ENCODE data around the gene GLRX. TPM values are rescaled to one million over a fixed set of nuclear protein-coding genes. Genes with fewer than 3 reads are reported as not detected.

GLRX gene
- total and polyA plus RNA-seq, 2 of the 13 experiments (the other 11 are each of a cell fraction or from before 2014, with no cell fraction given), result 63.8 to 499 TPM

GRCh38 chr5:95822542-95823181 lies at the start of gene GLRX (continued):
- TF ChIP-seq BORCS8-MEF2B (CRISPR knock-in tag; IDR thresholded peaks at IDR 0.05), result no peak
- 0 out of 2 replicates have a peak, but pooled peaks have one; percentile 25 for TF ChIP-seq KDM5A (IDR thresholded peaks at IDR 0.05; ENCODE audit: borderline replicate concordance, low read length)
- no peak for TF ChIP-seq ZNF703 (CRISPR knock-in tag; IDR thresholded peaks at IDR 0.05; ENCODE audit: borderline replicate concordance)
- TF ChIP-seq ZNF737 (CRISPR knock-in tag; IDR thresholded peaks at IDR 0.05; ENCODE audit: borderline replicate concordance), result no peak
- no peak for TF ChIP-seq GMEB2 (CRISPR knock-in tag; IDR thresholded peaks at IDR 0.05; ENCODE audit: low read depth)
- 0 out of 2 replicates have a peak, but pooled peaks have one; percentile 5 for TF ChIP-seq MAFF (IDR thresholded peaks at IDR 0.05; ENCODE audit: low read depth, low read length)
- peak; percentile 50; the same call in 1 of the 2 replicates for TF ChIP-seq HDAC2 (CRISPR knock-in tag; IDR thresholded peaks at IDR 0.05)
- no peak for TF ChIP-seq ZNF225 (CRISPR knock-in tag; IDR thresholded peaks at IDR 0.05)
- no peak for TF ChIP-seq NR2F6 (IDR thresholded peaks at IDR 0.05)
- no peak for TF ChIP-seq NR2F6 (CRISPR knock-in tag; IDR thresholded peaks at IDR 0.05)
- peak; percentile 78; the same call in 1 of the 2 replicates for TF ChIP-seq GATA4 (IDR thresholded peaks at IDR 0.05; ENCODE audit: borderline replicate concordance, low read depth)
- peak; percentile 81; the same call in 1 of the 2 replicates for TF ChIP-seq ZNF138 (CRISPR knock-in tag; IDR thresholded peaks at IDR 0.05; ENCODE audit: low read depth)
- TF ChIP-seq SMAD3 (CRISPR knock-in tag; IDR thresholded peaks at IDR 0.05), result peak; percentile 51; the same call in 1 of the 2 replicates
- TF ChIP-seq PHF8 (CRISPR knock-in tag; IDR thresholded peaks at IDR 0.05), result peak; percentile 63
- TF ChIP-seq SOX6 (IDR thresholded peaks at IDR 0.05), result no peak
- TF ChIP-seq SOX6 (CRISPR knock-in tag; IDR thresholded peaks at IDR 0.05), result 0 out of 2 replicates have a peak, but pooled peaks have one; percentile 41
- no peak for TF ChIP-seq ZBTB40 (IDR thresholded peaks at IDR 0.05)
- TF ChIP-seq ZBTB40 (CRISPR knock-in tag; IDR thresholded peaks at IDR 0.05), result 0 out of 2 replicates have a peak, but pooled peaks have one; percentile 44
- TF ChIP-seq ZNF576 (CRISPR knock-in tag; IDR thresholded peaks at IDR 0.05), result no peak
- TF ChIP-seq SYNCRIP (IDR thresholded peaks at IDR 0.05; ENCODE audit: insufficient read depth, low read depth, low read length), result no peak
- peak; percentile 94 for TF ChIP-seq POLR2G (IDR thresholded peaks at IDR 0.05; ENCODE audit: low read depth, low read length)

All from HepG2 (cell line).